Muscle layer of colon (tissue), 2 donors: ENCODE measurements around the gene HS6ST3.

Source experiments
- H3K27ac ChIP-seq: one replicate; pipeline ENCODE4 v1.7.0; 2013; ENCODE audit warnings: low read depth, mild to moderate bottlenecking, low read length, moderate library complexity
- H3K27me3 ChIP-seq, 2 donors: one replicate each; pipeline ENCODE4 v1.7.0; 2013; ENCODE audit warnings: low read length in 2 of 2, mild to moderate bottlenecking in 2 of 2; ENCODE audit not compliant: insufficient read depth in 2 of 2, control insufficient read depth in 1 of 2
- H3K36me3 ChIP-seq: one replicate; pipeline ENCODE4 v1.7.0; 2013; ENCODE audit warnings: mild to moderate bottlenecking, low read length; ENCODE audit not compliant: insufficient read depth
- H3K4me1 ChIP-seq: one replicate; pipeline ENCODE4 v1.7.0; 2013; ENCODE audit warnings: mild to moderate bottlenecking, low read length; ENCODE audit not compliant: insufficient read depth
- H3K4me3 ChIP-seq, 2 donors: one replicate each; pipeline ENCODE4 v1.7.0; 2013; ENCODE audit warnings: low read length in 2 of 2, low read depth in 1 of 2, mild to moderate bottlenecking in 1 of 2, moderate library complexity in 1 of 2
- H3K9ac ChIP-seq: one replicate; pipeline ENCODE4 v1.7.0; 2013; ENCODE audit warnings: low read length
- H3K9me3 ChIP-seq: one replicate; pipeline ENCODE4 v1.7.0; 2013; ENCODE audit warnings: mild to moderate bottlenecking, low read length
- donor health status: abdominal sarcoma.
- donor health status: Adenocarcinoma of cecum.

The HS6ST3 gene

GRCh38 chr13:96403651-96404050 is 313.7 kb downstream of the HS6ST3 start:
- H3K9me3 ChIP-seq: no peaks in the 10 kb centered on the region
- H3K4me3 ChIP-seq: no peak overlapping the region
- no peaks in the 10 kb centered on the region for H3K27me3 ChIP-seq
- H3K9ac ChIP-seq: no peak overlapping the region
- H3K4me1 ChIP-seq: no peaks in the 10 kb centered on the region
- H3K27ac ChIP-seq: no peak overlapping the region
- no peaks in the 10 kb centered on the region for H3K36me3 ChIP-seq

- no peak overlapping the region for H3K27ac ChIP-seq
- no peaks in the 10 kb centered on the region for H3K27me3 ChIP-seq
- no peaks in the 10 kb centered on the region for H3K9me3 ChIP-seq
- H3K9ac ChIP-seq: no peak overlapping the region
- H3K4me1 ChIP-seq: no peaks in the 10 kb centered on the region
- no peak overlapping the region for H3K4me3 ChIP-seq
- H3K36me3 ChIP-seq: no peaks in the 10 kb centered on the region
Measured at GRCh38 chr13:96415831-96416385, 326.0 kb downstream of the HS6ST3 start.

DNA sequence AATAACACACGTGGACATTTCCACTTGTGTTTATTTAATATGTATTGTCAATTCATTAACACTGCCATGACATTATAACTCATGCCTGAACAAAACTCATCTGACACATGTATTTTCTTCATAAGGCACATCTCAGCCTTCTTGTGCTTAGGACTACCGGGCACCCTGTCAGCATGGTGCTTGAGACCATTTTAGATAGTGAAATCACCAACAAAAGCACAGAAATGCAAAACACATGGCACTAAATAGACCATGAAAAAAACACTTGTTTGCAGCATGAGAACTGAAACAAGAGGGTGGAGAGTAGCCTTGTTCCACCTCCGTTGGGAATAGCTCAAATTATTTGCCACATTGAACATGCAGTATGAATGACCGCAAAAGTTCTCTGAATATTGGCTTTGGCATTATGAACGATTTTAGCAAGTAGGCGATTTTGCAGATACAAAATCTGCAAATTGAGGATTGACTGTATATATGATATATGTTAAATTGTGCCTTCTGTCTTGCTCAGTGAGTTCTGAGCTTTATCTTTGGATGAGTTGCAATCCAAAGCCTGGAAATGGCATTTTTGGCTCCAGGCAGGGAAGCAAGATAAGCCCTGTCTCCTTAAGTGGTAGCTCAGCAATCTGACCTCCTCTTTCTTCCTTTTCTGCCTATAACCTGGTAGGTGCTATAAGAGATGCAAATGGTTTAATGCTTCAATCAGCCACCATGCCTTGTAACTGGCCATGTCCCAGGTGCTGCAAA is 328.2 kb downstream of the HS6ST3 start:
- Histone ChIP-seq H3K9me3 (no peaks in the 10 kb centered on the region), H3K4me3 (no peak overlapping the region), H3K36me3 (no peaks in the 10 kb centered on the region), H3K27ac (no peak overlapping the region), H3K27me3 (no peaks in the 10 kb centered on the region), H3K9ac (no peak overlapping the region), H3K4me1 (no peaks in the 10 kb centered on the region)

DNA sequence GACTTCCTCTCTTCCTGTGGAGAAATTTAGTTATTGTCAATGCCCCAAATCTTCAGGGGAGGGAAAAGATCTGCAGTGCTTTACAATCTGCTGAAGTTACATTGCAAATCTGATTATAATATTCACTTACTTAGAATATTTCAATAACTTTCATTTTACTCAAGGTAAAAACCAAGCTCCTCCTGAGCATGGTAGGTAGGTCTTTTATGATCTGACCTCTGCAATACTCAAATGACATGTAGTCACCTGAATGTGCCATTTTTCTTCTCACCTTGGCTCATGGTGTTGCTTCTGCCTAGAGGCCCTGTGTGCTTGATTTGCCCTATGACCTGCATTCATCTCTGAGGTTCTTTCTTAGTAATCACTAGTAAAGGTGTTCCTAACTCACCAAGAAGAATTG is 331.4 kb downstream of the HS6ST3 start:
- Histone ChIP-seq H3K4me1 (no peaks in the 10 kb centered on the region), H3K9me3 (no peaks in the 10 kb centered on the region), H3K27me3 (no peaks in the 10 kb centered on the region), H3K4me3 (no peak overlapping the region), H3K36me3 (no peaks in the 10 kb centered on the region), H3K27ac (no peak overlapping the region), H3K9ac (no peak overlapping the region)

DNA sequence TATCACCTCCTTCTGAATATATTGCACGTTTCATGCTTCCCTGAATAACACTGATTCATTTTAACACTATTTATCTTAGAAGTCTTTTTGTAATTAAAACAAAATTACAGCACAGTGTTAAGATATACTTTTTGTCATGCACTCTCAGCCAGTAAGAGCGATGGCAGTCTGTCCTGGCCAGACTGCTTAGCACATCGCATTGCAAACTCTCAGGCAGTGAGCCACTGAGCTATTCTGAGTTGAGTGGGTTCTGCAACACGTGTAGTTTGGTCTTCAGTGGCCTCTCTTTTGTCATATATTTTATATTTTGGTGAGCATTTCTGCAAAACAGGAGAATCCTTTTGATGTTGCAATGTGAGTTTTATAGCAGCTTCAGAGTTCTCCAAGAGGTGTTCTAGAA is 332.1 kb downstream of the HS6ST3 start:
- H3K9me3 ChIP-seq: no peaks in the 10 kb centered on the region
- no peak overlapping the region for H3K9ac ChIP-seq
- no peaks in the 10 kb centered on the region for H3K27me3 ChIP-seq
- no peaks in the 10 kb centered on the region for H3K36me3 ChIP-seq
- H3K4me3 ChIP-seq: no peak overlapping the region
- H3K4me1 ChIP-seq: no peaks in the 10 kb centered on the region
- no peak overlapping the region for H3K27ac ChIP-seq

GRCh38 chr13:96426167-96426566 is 336.3 kb downstream of the HS6ST3 start:
- Histone ChIP-seq H3K9ac (no peak overlapping the region), H3K4me3 (no peak overlapping the region), H3K36me3 (no peaks in the 10 kb centered on the region), H3K27me3 (no peaks in the 10 kb centered on the region), H3K4me1 (no peaks in the 10 kb centered on the region), H3K9me3 (no peaks in the 10 kb centered on the region), H3K27ac (no peak overlapping the region)

GRCh38 chr13:96428911-96429310 is 339.0 kb downstream of the HS6ST3 start:
- Histone ChIP-seq H3K9ac (no peak overlapping the region), H3K4me1 (no peaks in the 10 kb centered on the region), H3K27ac (no peak overlapping the region), H3K4me3 (no peak overlapping the region), H3K36me3 (no peaks in the 10 kb centered on the region), H3K27me3 (no peaks in the 10 kb centered on the region), H3K9me3 (no peaks in the 10 kb centered on the region)

DNA sequence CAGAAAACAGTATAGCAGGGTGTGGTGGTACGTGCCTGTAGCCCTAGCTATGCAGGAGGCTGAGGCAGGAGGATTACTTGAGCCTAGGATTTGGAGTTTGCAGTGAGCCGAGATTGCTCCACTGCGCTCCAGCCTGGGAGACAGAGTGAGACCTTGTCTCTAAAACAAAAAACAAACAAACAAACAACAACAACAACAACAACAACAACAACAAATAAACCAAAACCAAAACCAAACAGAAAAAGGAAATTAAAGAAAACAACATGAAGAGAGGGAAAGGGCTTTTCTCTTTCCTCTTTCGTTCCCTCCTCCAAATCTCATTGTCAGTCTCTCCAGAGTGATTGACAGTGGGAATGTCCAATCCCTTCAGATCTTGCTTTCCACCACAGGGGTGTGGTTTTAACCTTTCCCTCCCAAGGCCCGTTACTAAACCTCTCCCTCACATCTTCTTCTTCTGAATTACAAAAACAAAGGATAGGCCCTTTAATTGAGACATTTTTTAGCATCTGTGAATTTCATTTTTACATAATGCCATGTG is 341.2 kb downstream of the HS6ST3 start:
- Histone ChIP-seq H3K4me3 (no peak overlapping the region), H3K27me3 (no peaks in the 10 kb centered on the region), H3K27ac (no peak overlapping the region), H3K9me3 (no peaks in the 10 kb centered on the region), H3K9ac (no peak overlapping the region), H3K36me3 (no peaks in the 10 kb centered on the region), H3K4me1 (no peaks in the 10 kb centered on the region)

DNA sequence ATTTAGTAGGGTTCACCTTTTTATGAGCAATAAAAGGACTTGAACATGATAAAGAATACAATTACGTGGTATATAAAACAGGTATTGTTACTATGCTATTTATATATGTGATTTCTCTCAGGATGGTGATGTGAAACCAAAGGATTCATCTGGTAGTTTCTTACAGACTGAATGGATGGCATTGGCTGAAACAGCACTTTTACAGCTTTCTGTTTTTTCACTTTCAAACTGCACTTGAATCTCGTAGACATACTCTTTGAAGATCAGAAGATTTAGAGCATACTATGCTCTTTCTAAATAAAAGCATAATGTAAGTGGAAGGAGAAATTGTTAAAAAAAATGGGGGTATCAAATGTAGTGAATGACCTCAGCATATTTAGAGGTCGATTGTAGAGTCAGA is 354.8 kb downstream of the HS6ST3 start:
- H3K4me3 ChIP-seq: no peak overlapping the region
- no peaks in the 10 kb centered on the region for H3K9me3 ChIP-seq
- no peaks in the 10 kb centered on the region for H3K4me1 ChIP-seq
- H3K27me3 ChIP-seq: no peaks in the 10 kb centered on the region
- no peak overlapping the region for H3K9ac ChIP-seq
- H3K27ac ChIP-seq: no peak overlapping the region
- H3K36me3 ChIP-seq: no peaks in the 10 kb centered on the region

- Histone ChIP-seq H3K36me3 (no peaks in the 10 kb centered on the region), H3K9ac (no peak overlapping the region), H3K4me1 (no peaks in the 10 kb centered on the region), H3K9me3 (no peaks in the 10 kb centered on the region), H3K27ac (no peak overlapping the region), H3K4me3 (no peak overlapping the region), H3K27me3 (no peaks in the 10 kb centered on the region)
Measured at GRCh38 chr13:96449920-96450319, 360.0 kb downstream of the HS6ST3 start.

DNA sequence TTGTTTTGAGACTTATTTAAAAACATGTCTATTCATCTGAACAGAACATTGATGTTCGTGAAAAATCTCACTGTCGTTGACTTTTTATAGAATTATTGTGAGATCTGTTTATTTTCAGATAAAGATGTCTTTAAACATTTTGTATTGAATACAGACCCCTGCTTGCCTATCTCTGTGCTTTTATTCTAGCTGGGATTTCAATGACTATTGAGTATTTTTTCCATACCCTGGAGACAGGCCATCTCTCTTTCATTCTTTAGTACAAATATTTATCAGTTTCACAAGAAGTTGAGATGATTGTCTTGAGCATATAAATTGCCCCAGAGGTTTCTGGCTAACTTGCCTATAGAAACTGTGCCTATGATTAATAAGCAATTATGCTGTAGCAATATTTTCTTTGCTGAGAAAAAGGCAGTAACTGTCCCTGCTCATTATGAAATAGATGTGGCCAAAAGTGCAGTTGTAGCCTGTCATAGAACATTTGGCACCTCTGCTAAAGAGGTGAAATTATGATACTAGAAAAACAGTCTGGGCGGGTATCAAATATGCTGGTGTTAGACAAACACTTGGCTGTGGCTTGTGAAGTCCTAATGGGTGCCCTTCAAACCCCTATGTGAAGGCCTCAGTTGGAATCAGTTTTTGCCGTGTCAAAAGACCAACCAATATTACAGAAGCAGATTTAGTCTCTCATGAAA is 360.6 kb downstream of the HS6ST3 start:
- H3K4me3 ChIP-seq: no peak overlapping the region
- H3K27ac ChIP-seq: no peak overlapping the region
- H3K4me1 ChIP-seq: no peaks in the 10 kb centered on the region
- no peaks in the 10 kb centered on the region for H3K27me3 ChIP-seq
- no peaks in the 10 kb centered on the region for H3K36me3 ChIP-seq
- H3K9me3 ChIP-seq: no peaks in the 10 kb centered on the region
- no peak overlapping the region for H3K9ac ChIP-seq
